Subcutaneous abdominal adipose tissue (tissue), 5 donors: Measurements from ENCODE around the gene GPR137B.

Experiments
- H3K27ac ChIP-seq: one replicate; pipeline ENCODE4 v1.7.0; 2013; ENCODE audit warnings: low read depth, mild to moderate bottlenecking, inconsistent platforms, low read length, moderate library complexity
- H3K27me3 ChIP-seq, 5 donors: one replicate each; pipeline ENCODE4 v1.7.0; 2013; ENCODE audit warnings: low read length in 5 of 5, inconsistent platforms in 1 of 5; ENCODE audit not compliant: control insufficient read depth in 5 of 5, insufficient read depth in 4 of 5
- H3K36me3 ChIP-seq, 5 donors: one replicate each; pipeline ENCODE4 v1.7.0; 2013; ENCODE audit warnings: low read length in 5 of 5; ENCODE audit not compliant: control insufficient read depth in 5 of 5, insufficient read depth in 5 of 5
- H3K4me1 ChIP-seq, 5 donors: one replicate each; pipeline ENCODE4 v1.7.0; 2013; ENCODE audit warnings: low read length in 5 of 5, mild to moderate bottlenecking in 3 of 5, moderate library complexity in 1 of 5; ENCODE audit not compliant: control insufficient read depth in 5 of 5, insufficient read depth in 5 of 5
- H3K4me3 ChIP-seq, 5 donors: one replicate each; pipeline ENCODE4 v1.7.0; 2013; ENCODE audit warnings: low read length in 5 of 5, low read depth in 1 of 5
- H3K9ac ChIP-seq, 5 donors: one replicate each; pipeline ENCODE4 v1.7.0; 2013; ENCODE audit warnings: low read length in 5 of 5, mild to moderate bottlenecking in 4 of 5, moderate library complexity in 3 of 5
- H3K9me3 ChIP-seq, 5 donors: one replicate each; pipeline ENCODE4 v1.7.0; 2013; ENCODE audit warnings: low read length in 5 of 5; ENCODE audit not compliant: control insufficient read depth in 5 of 5
- donor health status: healthy.
- donor health status: healthy.
- donor health status: healthy.
- donor health status: healthy.
- donor health status: healthy.

GPR137B gene

DNA sequence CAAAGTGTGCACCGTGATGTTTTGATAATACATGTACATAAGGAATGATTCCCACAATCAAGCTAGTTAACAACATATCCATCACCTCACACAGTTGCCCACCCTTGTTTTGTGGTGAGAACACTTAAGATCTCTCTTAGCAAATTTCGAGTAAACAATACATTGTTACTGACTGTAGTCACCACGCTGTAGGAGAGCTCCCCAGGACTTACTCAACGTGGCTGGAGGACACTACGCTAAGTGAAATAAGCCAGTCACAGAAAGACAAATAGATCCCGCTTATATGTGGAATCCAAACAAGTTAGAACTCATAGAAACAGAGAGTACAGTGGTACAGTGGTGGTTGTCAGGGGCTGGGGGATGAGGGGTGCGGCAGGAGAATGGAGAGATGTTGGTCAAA is 24.8 kb downstream of the GPR137B start:
- H3K4me1 ChIP-seq: peaks cover 2 to 17% (median 3%) of the 10 kb centered on the region in 5 donors
- H3K36me3 ChIP-seq: peaks cover 0 to 2% (median 0%) of the 10 kb centered on the region in 5 donors

DNA sequence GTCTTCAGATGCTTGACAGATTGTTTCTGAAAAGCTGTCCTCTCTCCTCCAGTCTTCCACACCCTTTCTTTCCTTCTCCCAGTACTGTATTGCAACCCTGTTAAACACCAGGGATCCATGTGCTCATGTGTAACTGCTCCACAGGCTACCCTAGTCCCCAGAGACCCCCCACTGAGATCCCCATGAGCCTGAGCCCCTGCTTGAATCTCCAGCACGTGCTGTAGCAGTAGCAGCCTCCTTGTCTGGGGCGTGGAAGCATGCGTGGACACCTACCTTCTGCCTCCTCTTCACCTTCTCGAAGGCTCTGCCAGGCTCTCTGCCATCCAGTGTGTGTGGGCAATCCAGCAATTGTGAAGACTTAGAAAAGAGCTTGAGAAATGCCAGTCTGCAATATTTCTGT is 25.2 kb downstream of the GPR137B start:
- H3K27ac ChIP-seq: no peak overlapping the region
- H3K27me3 ChIP-seq: no peaks in the 10 kb centered on the region
- H3K9me3 ChIP-seq: peaks cover 0 to 4% (median 0%) of the 10 kb centered on the region in 5 donors
- no peak overlapping the region for H3K4me3 ChIP-seq
- H3K9ac ChIP-seq: no peak overlapping the region
- peaks cover 3 to 17% (median 5%) of the 10 kb centered on the region in 5 donors for H3K4me1 ChIP-seq
- H3K36me3 ChIP-seq: peaks cover 0 to 2% (median 0%) of the 10 kb centered on the region in 5 donors

More for the DNA sequence above, 24.8 kb downstream of the GPR137B start:
- Histone ChIP-seq H3K27me3 (no peaks in the 10 kb centered on the region), H3K9ac (no peak overlapping the region), H3K9me3 (peaks cover 0 to 6% (median 3%) of the 10 kb centered on the region in 5 donors), H3K27ac (no peak overlapping the region), H3K4me3 (no peak overlapping the region)

DNA sequence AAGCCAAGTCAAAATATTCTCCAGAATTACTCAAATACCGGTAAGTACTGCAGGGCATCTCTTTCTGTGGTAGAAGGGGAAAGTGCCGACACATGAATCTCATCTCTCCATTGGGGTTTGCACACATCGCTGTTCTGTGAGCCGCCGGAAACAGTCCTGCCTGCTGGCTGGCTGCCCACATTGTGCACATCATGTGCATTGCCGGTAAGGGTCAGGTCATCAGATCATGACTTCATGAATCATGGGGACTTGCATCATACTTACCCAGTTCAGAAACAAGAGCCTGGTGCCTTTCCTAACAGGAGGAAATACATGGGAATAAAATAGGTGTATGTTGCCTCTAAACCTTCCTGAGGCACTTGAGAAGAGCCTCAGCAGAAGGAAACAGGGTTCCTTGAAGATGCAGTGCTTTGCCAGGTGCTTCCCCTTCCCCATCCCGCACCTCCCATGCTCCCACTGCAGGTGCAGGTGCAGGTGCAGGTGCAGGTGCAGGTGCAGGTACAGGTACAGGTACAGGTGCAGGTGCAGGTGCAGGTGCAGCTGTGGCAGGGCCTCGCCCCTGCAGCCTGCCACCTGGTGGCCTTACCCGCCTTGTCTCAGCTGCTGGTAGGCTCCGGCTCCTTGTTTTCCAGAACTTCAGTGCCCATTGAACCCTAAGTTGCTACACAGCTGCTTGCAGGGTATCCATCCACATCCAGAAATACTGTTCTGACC is 26.5 kb downstream of the GPR137B start:
- Histone ChIP-seq H3K27ac (no peak overlapping the region), H3K9ac (no peak overlapping the region), H3K9me3 (peaks cover 0 to under 1% (median 0%) of the 10 kb centered on the region in 5 donors), H3K4me3 (no peak overlapping the region), H3K27me3 (no peaks in the 10 kb centered on the region), H3K36me3 (peaks cover 0 to 4% (median 0%) of the 10 kb centered on the region in 5 donors), H3K4me1 (peaks cover 0 to 13% (median 5%) of the 10 kb centered on the region in 5 donors)

DNA sequence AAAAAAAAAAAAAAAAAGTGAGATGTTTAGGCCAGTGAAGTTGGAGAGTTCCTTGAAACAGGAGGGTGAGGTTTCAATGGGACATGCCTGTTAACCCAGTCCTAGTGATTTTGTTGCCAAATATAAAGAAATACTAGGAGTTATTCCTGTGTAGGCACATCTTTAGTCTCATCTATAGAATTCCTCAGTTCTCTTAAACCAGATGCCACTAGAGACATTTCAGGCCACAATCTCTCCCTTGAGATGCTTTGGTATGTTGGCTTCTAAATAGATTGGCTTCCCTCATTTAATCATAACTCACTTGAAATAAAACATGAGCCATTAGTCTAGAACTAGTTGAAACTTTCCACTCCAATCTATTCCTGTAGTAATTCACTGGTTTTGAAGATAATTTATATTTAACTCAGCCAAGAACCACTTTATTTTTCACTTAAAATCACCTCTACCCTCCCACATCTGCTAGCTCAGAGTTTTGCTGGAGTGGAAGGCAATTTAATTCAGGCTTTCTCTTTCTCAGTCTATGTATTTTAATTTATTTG is 29.8 kb downstream of the GPR137B start:
- Histone ChIP-seq H3K27me3 (no peaks in the 10 kb centered on the region), H3K4me1 (peaks cover 0 to 12% (median 5%) of the 10 kb centered on the region in 5 donors), H3K4me3 (no peak overlapping the region), H3K36me3 (peaks cover 0 to 10% (median 4%) of the 10 kb centered on the region in 5 donors), H3K9me3 (no peaks in the 10 kb centered on the region), H3K27ac (no peak overlapping the region), H3K9ac (no peak overlapping the region)

DNA sequence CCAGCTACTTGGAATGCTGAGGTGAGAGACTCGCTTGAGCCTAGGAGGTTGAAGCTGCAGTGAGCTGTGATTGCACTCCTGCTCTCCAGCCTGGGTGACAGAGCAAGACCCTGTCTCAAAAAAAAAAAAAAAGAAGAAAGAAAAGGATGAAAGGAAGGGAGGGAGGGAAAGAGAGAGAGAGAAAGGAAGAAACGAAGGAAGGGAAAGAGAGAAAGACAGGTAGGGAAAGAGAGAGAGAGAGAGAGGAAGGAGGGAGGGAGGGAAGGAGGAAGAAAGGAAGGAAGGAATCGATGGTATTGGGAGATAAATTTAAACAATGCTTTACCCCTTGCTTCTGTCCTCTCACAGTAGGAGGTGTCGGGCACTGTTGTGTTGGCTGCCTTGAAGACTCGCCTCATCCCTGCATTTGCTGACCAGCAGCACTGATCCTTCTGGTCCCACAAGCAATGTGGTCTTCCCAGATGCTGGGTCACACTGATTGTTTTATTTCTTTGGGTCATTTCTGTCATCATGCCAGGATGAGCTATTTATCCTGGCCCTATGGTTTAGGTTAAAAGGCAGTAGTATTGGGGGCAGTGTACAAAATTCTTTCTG is 30.9 kb downstream of the GPR137B start:
- no peak overlapping the region for H3K27ac ChIP-seq
- no peaks in the 10 kb centered on the region for H3K9me3 ChIP-seq

DNA sequence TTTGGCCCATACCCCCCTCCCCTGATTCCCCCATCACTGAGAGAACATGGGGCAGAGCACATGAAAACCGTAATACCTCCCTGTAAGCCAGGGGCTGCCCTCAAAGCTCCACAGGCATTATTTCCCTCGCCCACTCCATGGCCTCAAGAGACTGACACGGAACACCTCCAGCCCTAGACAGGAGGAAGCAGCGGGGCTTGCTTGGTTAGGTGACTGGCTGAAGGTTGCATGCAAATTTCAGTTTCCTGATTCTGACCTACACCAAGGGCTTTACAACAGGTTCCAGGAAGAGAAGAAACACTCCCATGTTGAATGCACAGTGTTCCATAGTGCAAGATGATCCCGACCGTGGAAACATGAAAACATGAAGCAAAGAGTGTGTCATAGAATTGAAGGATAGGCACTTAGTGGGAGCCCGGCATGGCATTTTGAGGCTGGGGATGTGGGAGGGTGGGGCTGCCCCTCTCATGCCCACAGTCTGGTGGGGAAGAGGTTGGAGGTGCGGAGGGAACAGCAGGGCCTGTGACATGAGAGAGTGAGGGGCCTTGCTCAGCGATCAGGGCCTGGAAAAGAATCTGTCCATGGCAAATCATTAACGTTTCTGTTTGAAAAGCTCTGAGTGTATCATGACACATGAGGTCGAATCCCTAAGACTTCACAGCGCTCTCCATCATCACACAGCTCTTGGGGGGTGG is 33.5 kb downstream of the GPR137B start:
- no peaks in the 10 kb centered on the region for H3K27me3 ChIP-seq
- H3K36me3 ChIP-seq: peaks cover 0 to 28% (median 12%) of the 10 kb centered on the region in 5 donors
- H3K4me1 ChIP-seq: peaks cover 0 to 5% (median 3%) of the 10 kb centered on the region in 5 donors
- no peak overlapping the region for H3K9ac ChIP-seq
- no peak overlapping the region for H3K27ac ChIP-seq
- H3K9me3 ChIP-seq: no peaks in the 10 kb centered on the region
- H3K4me3 ChIP-seq: no peak overlapping the region

More for the DNA sequence above, 30.9 kb downstream of the GPR137B start:
- Histone ChIP-seq H3K27me3 (no peaks in the 10 kb centered on the region), H3K9ac (no peak overlapping the region), H3K36me3 (peaks cover 0 to 14% (median 4%) of the 10 kb centered on the region in 5 donors), H3K4me1 (peaks cover 0 to 12% (median 5%) of the 10 kb centered on the region in 5 donors), H3K4me3 (no peak overlapping the region)

DNA sequence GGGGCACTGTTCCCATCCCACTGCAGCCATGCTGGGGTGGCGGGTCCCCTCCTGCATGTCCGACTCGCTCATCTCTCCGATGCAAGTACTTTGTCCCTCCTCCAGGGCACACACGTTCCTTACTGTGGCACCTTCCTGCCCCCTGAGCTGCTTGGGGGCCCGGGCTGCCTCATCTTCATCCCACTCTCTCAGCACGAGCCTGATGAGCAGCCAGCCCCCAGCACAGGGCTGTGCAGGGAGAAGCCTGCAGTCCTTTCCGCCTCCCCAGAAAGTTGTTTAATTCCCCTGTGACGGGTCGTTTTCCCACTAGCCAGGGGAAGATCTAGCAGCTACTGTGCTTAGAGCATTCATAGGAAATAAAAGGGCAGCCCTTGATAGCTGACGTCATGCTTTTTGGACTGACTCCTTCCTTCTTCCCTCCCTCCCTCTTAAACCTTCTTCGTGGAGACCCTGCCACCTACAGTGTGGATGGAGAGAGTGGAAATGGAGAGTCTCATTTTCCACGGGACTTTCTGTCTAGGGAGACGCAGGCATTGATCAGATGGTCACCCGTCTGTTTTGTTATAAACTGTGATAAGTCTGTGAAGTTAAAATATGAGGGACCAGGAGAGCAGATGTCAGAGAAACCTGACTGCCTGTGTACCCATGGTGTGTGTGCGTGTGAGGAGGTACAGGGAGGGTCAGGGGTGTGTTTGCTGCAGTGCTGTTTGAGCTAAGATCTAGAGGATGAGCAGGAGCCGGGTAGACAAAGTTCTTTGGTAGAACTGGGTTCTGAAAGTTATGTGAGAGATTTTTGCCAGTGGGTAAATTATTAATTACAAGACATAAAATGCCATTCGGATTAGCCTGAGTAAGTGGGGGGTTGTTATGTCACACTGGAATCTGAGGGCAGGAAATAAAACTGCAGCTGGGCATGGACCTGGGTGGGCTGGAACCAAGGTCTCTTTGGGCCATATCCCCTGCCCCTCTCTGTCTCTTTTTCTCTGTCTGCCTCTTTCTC is 34.3 kb downstream of the GPR137B start:
- no peaks in the 10 kb centered on the region for H3K27me3 ChIP-seq
- no peak overlapping the region for H3K4me3 ChIP-seq
- no peak overlapping the region for H3K27ac ChIP-seq
- no peaks in the 10 kb centered on the region for H3K9me3 ChIP-seq
- H3K9ac ChIP-seq: no peak overlapping the region
- H3K4me1 ChIP-seq: peaks cover 0 to 5% (median 3%) of the 10 kb centered on the region in 5 donors
- H3K36me3 ChIP-seq: peaks cover 0 to 33% (median 17%) of the 10 kb centered on the region in 5 donors

DNA sequence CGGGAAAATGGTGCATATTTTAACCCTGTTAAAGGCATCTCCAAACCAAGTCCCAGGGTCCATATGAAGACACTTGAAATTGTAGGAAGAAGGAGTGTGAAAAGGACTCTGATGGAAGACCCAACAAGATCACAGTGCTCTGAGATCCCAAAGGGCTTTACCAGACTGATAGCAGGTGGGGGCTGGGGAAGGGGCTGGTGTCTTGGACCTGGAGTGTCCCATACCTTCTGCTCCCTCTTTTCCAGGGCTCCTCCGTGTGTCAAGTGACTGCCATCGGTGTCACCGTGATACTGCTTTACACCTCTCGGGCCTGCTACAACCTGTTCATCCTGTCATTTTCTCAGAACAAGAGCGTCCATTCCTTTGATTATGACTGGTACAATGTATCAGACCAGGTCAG is 37.3 kb downstream of the GPR137B start:
- no peaks in the 10 kb centered on the region for H3K27me3 ChIP-seq
- H3K9me3 ChIP-seq: no peaks in the 10 kb centered on the region
- H3K36me3 ChIP-seq: peaks cover 0 to 42% (median 14%) of the 10 kb centered on the region in 5 donors
- no peak overlapping the region for H3K4me3 ChIP-seq
- H3K4me1 ChIP-seq: no peaks in the 10 kb centered on the region
- H3K9ac ChIP-seq: no peak overlapping the region
- no peak overlapping the region for H3K27ac ChIP-seq

DNA sequence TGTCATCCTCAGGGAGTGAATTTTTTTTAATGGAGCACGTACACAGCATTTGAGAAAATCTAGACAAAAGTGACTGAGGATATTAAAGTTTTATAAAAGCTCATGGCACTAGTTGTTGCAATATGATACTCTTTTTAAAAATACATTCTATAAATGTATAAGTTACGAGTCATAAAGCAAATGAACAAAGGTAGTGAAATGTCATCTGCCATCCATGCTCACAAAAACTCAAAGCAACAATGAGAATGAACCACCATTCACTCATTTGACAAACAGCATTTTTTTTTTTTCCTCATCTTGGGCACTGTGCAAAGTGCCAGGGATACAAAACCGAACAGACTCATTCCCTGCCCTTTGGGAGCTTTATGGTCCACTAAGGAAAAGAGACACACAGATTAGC is 38.7 kb downstream of the GPR137B start:
- Histone ChIP-seq H3K4me1 (no peaks in the 10 kb centered on the region), H3K36me3 (peaks cover 0 to 38% (median 14%) of the 10 kb centered on the region in 5 donors), H3K27me3 (no peaks in the 10 kb centered on the region), H3K27ac (no peak overlapping the region), H3K9me3 (no peaks in the 10 kb centered on the region), H3K4me3 (no peak overlapping the region), H3K9ac (no peak overlapping the region)
